ENCODE measurements around the gene C13orf46. TPM values are rescaled to one million over a fixed set of nuclear protein-coding genes. Genes with fewer than 3 reads are reported as not detected.
A peak's percentile ranks its signal among the peaks of the same experiment; 100 is the strongest.

Gene C13orf46
- total and polyA plus RNA-seq, 2 donors (not counting 1 experiment from before 2014, with no cell fraction given), result 0.50 to 0.56 TPM

DNA sequence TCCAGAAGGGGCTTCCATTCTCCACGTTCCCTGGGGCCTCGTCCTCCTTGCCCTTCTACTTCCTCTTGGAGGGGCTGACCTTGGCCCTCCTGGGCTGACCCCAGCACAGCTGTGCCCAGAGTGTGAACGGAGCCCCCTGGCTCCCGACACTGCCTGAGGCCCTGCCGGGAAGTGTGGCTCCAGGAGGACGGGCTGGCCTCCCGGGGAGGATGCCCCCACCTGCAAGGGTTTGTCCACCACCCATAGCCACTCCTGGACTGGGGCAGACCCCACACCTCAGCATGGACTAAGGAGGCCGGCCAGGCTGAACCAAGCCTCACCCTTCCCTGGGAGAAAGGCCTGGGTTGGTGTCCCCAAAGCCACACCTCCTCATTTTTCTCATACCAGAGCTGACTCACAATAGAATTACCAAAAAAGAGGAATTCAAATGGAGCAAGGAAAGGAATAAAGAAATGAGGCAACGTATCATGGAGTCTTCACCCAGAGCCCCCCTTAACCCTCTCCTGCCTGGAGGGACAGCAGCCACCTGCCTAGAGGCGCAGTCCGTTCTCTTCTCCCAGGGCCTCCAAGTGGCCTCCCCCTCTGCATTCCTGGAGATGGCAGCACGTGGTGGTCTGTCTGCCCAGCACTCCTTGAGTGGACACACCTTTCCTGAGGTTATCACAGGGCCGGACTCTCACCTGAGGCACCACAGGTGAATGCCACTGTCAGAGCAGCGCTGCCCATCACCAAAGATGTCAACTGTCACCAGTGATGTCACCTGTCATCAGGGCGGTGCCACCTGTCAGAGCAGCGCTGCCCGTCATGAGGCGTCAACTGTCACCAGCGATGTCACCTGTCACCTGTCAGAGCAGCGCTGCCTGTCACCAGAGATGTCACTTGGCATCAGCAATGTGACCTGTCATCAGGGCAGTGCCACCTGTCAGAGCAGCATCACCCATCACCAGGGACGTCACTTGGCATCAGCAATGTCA, 3.1 kb upstream of the C13orf46 start:
- Histone ChIP-seq H3K79me2 (ENCODE audit: control insufficient read depth, insufficient read depth, low read length) (peaks cover 2% of the 10 kb centered on the region), H3K9ac (ENCODE audit: insufficient read depth, low read length) (no peak overlapping the region), H2AFZ (ENCODE audit: low read length) (no peak overlapping the region), H3K27me3 (ENCODE audit: control insufficient read depth, insufficient read depth, low read length) (no peaks in the 10 kb centered on the region), H3K4me1 (ENCODE audit: control insufficient read depth, extremely low read depth, insufficient read depth, low read length) (peaks cover 11% of the 10 kb centered on the region), H3K4me2 (ENCODE audit: extremely low read depth, insufficient read depth, low read length) (peak overlapping the region; percentile 25), H3K36me3 (ENCODE audit: control insufficient read depth, insufficient read depth, low read length) (peaks cover 58% of the 10 kb centered on the region), H3K9me3 (ENCODE audit: control insufficient read depth, insufficient read depth, low read depth, low read length) (no peaks in the 10 kb centered on the region), H3K4me3 (replicated peaks in 1 of 4; ENCODE audit: control extremely low read depth in 1 of 4, insufficient read depth in 1 of 4, low read depth in 3 of 4, low read length in 4 of 4) (no peak overlapping the region), H3K27ac (ENCODE audit: insufficient read depth, low read length) (peak overlapping the region; percentile 64), H4K20me1 (ENCODE audit: control insufficient read depth, extremely low read depth, insufficient read depth, low read length) (no peaks in the 10 kb centered on the region)
- TF ChIP-seq EZH2 (IDR thresholded peaks at IDR 0.05; ENCODE audit: low read length, missing control alignments) (no peak), CTCF (conservative IDR thresholded peaks at IDR 0.05 in 1 of 2, IDR thresholded peaks at IDR 0.05 in 1 of 2; ENCODE audit: low read depth in 1 of 2, low read length in 2 of 2) (no peak)
- peak; percentile 13 to 84 for DNase-seq (ENCODE audit: low read depth in 2 of 2)

DNA sequence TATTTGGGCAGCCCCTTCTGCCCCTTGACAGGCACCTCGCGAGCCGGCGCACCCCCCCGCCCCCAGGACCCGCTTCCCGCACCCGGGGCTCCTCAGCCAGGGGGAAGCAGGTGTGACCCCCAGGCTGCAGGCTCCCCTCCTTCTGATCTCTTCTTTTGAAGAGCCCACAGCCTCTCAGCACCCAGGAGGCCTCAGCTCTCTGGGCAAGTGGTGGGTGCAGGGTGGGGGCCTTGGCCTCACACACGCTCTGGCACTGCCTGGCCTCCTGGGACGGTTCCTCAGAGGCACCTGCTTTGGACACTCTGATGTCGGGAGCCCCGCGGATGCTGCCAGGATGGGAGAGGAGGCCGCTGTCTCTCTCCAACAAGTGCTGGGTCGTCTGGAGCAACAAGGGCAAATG, 1.5 kb upstream of the C13orf46 start:
- Histone ChIP-seq H4K20me1 (ENCODE audit: control insufficient read depth, extremely low read depth, insufficient read depth, low read length) (no peaks in the 10 kb centered on the region), H3K4me3 (replicated peaks in 1 of 4; ENCODE audit: control extremely low read depth in 1 of 4, insufficient read depth in 1 of 4, low read depth in 3 of 4, low read length in 4 of 4) (no peak overlapping the region), H3K4me1 (ENCODE audit: control insufficient read depth, extremely low read depth, insufficient read depth, low read length) (peaks cover 11% of the 10 kb centered on the region), H3K9me3 (ENCODE audit: control insufficient read depth, insufficient read depth, low read depth, low read length) (no peaks in the 10 kb centered on the region), H3K27ac (ENCODE audit: insufficient read depth, low read length) (no peak overlapping the region), H3K4me2 (ENCODE audit: extremely low read depth, insufficient read depth, low read length) (no peak overlapping the region), H2AFZ (ENCODE audit: low read length) (no peak overlapping the region), H3K27me3 (ENCODE audit: control insufficient read depth, insufficient read depth, low read length) (no peaks in the 10 kb centered on the region), H3K79me2 (ENCODE audit: control insufficient read depth, insufficient read depth, low read length) (peaks cover 2% of the 10 kb centered on the region), H3K9ac (ENCODE audit: insufficient read depth, low read length) (no peak overlapping the region), H3K36me3 (ENCODE audit: control insufficient read depth, insufficient read depth, low read length) (peaks cover 56% of the 10 kb centered on the region)
- TF ChIP-seq EZH2 (IDR thresholded peaks at IDR 0.05; ENCODE audit: low read length, missing control alignments), result no peak
- TF ChIP-seq CTCF (conservative IDR thresholded peaks at IDR 0.05 in 1 of 2, IDR thresholded peaks at IDR 0.05 in 1 of 2; ENCODE audit: low read depth in 1 of 2, low read length in 2 of 2), result no peak
- no peak for DNase-seq (ENCODE audit: low read depth in 2 of 2)

DNA sequence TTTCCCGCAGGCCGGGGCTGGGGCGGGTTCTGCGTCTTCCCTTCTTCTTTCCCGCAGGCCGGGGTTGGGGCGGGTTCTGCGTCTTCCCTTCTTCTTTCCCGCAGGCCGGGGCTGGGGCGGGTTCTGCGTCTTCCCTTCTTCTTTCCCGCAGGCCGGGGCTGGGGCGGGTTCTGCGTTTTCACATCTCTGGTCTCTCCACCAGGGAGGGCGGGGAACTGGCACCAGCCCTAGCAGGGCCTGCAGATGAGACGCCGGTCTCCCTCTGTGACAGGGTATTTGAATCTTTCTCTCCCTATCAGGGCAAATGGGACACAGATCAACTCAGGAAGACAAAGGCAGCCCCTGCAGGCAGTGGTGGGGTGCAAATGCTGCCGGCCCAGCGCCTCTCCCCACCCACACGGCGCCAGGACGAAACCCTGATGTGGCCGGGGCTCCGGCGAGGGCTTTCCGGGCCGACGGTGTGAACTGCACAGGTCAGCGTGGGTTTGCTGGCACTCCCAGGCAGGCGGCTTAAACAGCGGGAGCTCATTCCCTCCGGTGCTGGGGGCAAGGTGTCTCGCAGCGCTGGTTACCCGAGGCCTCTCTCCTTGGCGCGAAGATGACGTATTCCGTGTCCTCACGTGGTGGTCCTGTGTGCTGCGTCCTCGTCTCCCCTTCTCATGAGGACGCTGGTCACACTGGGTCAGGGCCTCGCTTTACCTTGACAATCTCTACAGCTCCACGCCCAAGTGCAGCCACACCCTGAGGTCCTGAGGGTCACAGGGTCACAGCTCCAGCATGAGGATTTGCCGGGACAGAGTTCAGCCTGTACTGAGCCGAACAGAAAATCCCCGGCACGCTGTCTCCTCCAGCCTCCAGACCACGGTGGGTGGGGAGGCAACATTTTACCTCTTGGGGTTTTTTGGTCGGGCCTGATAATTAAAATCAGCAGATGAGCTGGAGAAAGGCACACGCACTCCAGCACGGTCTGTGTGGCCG, 717 bp upstream of the C13orf46 start:
- H3K4me1 ChIP-seq (ENCODE audit: control insufficient read depth, extremely low read depth, insufficient read depth, low read length), result peaks cover 11% of the 10 kb centered on the region
- H3K36me3 ChIP-seq (ENCODE audit: control insufficient read depth, insufficient read depth, low read length), result peaks cover 52% of the 10 kb centered on the region
- H3K79me2 ChIP-seq (ENCODE audit: control insufficient read depth, insufficient read depth, low read length), result peaks cover 2% of the 10 kb centered on the region
- no peaks in the 10 kb centered on the region for H4K20me1 ChIP-seq (ENCODE audit: control insufficient read depth, extremely low read depth, insufficient read depth, low read length)
- no peak overlapping the region for H3K27ac ChIP-seq (ENCODE audit: insufficient read depth, low read length)
- no peak overlapping the region for H3K4me2 ChIP-seq (ENCODE audit: extremely low read depth, insufficient read depth, low read length)
- DNase-seq (ENCODE audit: low read depth in 2 of 2), result no peak
- H2AFZ ChIP-seq (ENCODE audit: low read length), result no peak overlapping the region
- no peak overlapping the region for H3K4me3 ChIP-seq (replicated peaks in 1 of 4; ENCODE audit: control extremely low read depth in 1 of 4, insufficient read depth in 1 of 4, low read depth in 3 of 4, low read length in 4 of 4)
- H3K27me3 ChIP-seq (ENCODE audit: control insufficient read depth, insufficient read depth, low read length), result no peaks in the 10 kb centered on the region
- H3K9me3 ChIP-seq (ENCODE audit: control insufficient read depth, insufficient read depth, low read depth, low read length), result no peaks in the 10 kb centered on the region
- no peak overlapping the region for H3K9ac ChIP-seq (ENCODE audit: insufficient read depth, low read length)
- TF ChIP-seq CTCF (conservative IDR thresholded peaks at IDR 0.05 in 1 of 2, IDR thresholded peaks at IDR 0.05 in 1 of 2; ENCODE audit: low read depth in 1 of 2, low read length in 2 of 2) (no peak), EZH2 (IDR thresholded peaks at IDR 0.05; ENCODE audit: low read length, missing control alignments) (no peak)

Data from fibroblast of lung (primary cell).